Upper lobe of left lung (tissue), 4 donors: Measurements from ENCODE around the gene COG5.

Experiments
- POLR2A ChIP-seq, 4 donors: fragments of 450-650 bp; IDR thresholded peaks; one replicate each; pipeline ENCODE4 v1.5.1; 2016 to 2017; ENCODE audit warnings: antibody characterized with exemption in 4 of 4, mild to moderate bottlenecking in 2 of 4
- POLR2AphosphoS5 ChIP-seq, 2 donors: sonication (generic); formaldehyde crosslinking; IDR thresholded peaks; one replicate each; pipeline ENCODE4 v1.5.1; 2017; ENCODE audit warnings: antibody characterized with exemption in 2 of 2
- TF ChIP-seq, protein P1 (sequence below), 6 experiments: fragments of 450-650 bp in 4 of 6; fragments of 200-600 bp in 2 of 6; sonication (generic) in 2 of 6; IDR thresholded peaks; one replicate each; pipeline ENCODE4 v1.5.1; 2016 to 2019; ENCODE audit warnings: antibody characterized with exemption in 6 of 6

DNA sequence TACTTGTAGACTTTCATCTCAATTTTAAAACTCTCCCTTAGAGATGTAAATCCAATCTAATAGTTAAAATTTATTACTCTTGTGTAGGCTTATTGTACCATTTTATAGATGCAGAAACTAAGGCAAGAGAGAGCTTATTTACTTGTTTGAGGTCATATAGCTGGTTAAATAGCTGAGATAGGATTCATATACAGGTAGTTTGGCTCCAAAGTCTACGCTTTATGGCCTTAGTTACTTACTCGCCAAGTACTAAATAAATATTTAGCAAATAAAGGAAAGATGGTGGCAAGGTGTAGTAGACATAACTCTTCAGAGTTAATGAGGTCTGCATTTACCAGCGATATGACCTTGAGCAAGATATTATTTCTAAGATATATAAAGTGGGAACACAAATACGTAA is 308.1 kb downstream of the COG5 start:
- TF ChIP-seq POLR2AphosphoS5 (IDR thresholded peaks at IDR 0.05): no peak
- TF ChIP-seq POLR2A (IDR thresholded peaks at IDR 0.05): no peak
- TF ChIP-seq, protein P1, sequence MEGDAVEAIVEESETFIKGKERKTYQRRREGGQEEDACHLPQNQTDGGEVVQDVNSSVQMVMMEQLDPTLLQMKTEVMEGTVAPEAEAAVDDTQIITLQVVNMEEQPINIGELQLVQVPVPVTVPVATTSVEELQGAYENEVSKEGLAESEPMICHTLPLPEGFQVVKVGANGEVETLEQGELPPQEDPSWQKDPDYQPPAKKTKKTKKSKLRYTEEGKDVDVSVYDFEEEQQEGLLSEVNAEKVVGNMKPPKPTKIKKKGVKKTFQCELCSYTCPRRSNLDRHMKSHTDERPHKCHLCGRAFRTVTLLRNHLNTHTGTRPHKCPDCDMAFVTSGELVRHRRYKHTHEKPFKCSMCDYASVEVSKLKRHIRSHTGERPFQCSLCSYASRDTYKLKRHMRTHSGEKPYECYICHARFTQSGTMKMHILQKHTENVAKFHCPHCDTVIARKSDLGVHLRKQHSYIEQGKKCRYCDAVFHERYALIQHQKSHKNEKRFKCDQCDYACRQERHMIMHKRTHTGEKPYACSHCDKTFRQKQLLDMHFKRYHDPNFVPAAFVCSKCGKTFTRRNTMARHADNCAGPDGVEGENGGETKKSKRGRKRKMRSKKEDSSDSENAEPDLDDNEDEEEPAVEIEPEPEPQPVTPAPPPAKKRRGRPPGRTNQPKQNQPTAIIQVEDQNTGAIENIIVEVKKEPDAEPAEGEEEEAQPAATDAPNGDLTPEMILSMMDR (IDR thresholded peaks at IDR 0.05): no peak
